Lower lobe of right lung (tissue), 2 donors: ENCODE measurements around the gene CACNA1E. TPM values are rescaled to one million over a fixed set of nuclear protein-coding genes. Genes with fewer than 3 reads are reported as not detected.

Experiments used
- ATAC-seq, 2 donors: fragments of 200-7000 bp; cut with Tn5 transposase; one replicate each; pipeline ENCODE4 v1.9.1; 2020 to 2022; ENCODE audit warnings: mild to moderate bottlenecking in 2 of 2, moderate library complexity in 2 of 2
- DNase-seq: peaks from one replicate; pipeline ENCODE4 v3.0.0-alpha.2; 2020
- H3K27ac ChIP-seq: fragments of 200-600 bp; one replicate; pipeline ENCODE4 v1.8.0; 2022
- H3K27me3 ChIP-seq: fragments of 200-600 bp; one replicate; pipeline ENCODE4 v1.8.0; 2022; ENCODE audit warnings: low read depth
- H3K36me3 ChIP-seq: fragments of 200-600 bp; one replicate; pipeline ENCODE4 v1.8.0; 2022; ENCODE audit warnings: mild to moderate bottlenecking
- H3K4me1 ChIP-seq: fragments of 200-600 bp; one replicate; pipeline ENCODE4 v1.8.0; 2022
- H3K4me3 ChIP-seq: fragments of 200-600 bp; one replicate; pipeline ENCODE4 v1.8.0; 2022; ENCODE audit warnings: mild to moderate bottlenecking
- H3K9me3 ChIP-seq: fragments of 200-600 bp; one replicate; pipeline ENCODE4 v1.8.0; 2022
- intact Hi-C: fragments of 100-400 bp; cut with DNase I; formaldehyde crosslinking; loops from one replicate; pipeline ENCODE4 v1.11.0; 2022
- total RNA-seq: library from RNA; stranded (reverse); fragmentation: NEBNext Ultra II Directional; extraction: Animal tissue kit (Norgen Biotek cat#: 25700); gene quantifications from one replicate; pipeline ENCODE4 v1.2.1, GENCODE V29; 2021
- TF ChIP-seq, protein P1 (sequence below): fragments of 200-600 bp; IDR thresholded peaks from one replicate; pipeline ENCODE4 v1.8.0; 2022; ENCODE audit warnings: antibody characterized with exemption, mild to moderate bottlenecking
- donor health status: DM: no; HTN: yes; CAD: no; lungs with severe emphysema.

The CACNA1E gene
- total RNA-seq, 1 donor from 2014 or later, result 0.27 TPM

- Histone ChIP-seq H3K36me3 (no peaks in the 10 kb centered on the region), H3K27ac (no peak overlapping the region), H3K4me1 (no peaks in the 10 kb centered on the region), H3K9me3 (no peaks in the 10 kb centered on the region), H3K27me3 (no peaks in the 10 kb centered on the region), H3K4me3 (no peak overlapping the region)
- DNase-seq, result no peak
- TF ChIP-seq, protein P1, sequence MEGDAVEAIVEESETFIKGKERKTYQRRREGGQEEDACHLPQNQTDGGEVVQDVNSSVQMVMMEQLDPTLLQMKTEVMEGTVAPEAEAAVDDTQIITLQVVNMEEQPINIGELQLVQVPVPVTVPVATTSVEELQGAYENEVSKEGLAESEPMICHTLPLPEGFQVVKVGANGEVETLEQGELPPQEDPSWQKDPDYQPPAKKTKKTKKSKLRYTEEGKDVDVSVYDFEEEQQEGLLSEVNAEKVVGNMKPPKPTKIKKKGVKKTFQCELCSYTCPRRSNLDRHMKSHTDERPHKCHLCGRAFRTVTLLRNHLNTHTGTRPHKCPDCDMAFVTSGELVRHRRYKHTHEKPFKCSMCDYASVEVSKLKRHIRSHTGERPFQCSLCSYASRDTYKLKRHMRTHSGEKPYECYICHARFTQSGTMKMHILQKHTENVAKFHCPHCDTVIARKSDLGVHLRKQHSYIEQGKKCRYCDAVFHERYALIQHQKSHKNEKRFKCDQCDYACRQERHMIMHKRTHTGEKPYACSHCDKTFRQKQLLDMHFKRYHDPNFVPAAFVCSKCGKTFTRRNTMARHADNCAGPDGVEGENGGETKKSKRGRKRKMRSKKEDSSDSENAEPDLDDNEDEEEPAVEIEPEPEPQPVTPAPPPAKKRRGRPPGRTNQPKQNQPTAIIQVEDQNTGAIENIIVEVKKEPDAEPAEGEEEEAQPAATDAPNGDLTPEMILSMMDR, result no peak
- ATAC-seq, result no peak
- intact Hi-C loops, result no loop called here
Measured at GRCh38 chr1:181607524-181607923, 124.2 kb downstream of the CACNA1E start.

DNA sequence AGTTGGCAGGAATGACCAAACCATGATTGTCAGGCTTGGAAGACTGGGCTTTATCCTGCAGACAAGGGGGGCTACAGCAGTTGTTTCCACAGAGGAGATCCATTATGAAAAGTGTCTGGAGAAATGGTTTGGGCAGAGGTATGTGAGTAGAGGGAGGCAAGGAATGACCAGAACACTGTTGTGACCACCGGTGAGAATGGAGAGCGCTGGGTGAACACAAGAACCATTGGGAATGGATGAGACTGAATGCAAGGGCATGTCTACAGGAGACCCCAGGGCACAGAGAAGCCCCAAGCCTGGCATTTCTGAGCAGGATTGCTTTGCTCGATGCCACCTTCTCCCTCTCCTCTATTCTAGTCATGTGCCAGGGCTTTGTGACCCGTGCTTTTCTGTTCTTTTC is 125.1 kb downstream of the CACNA1E start:
- Histone ChIP-seq H3K4me3 (no peak overlapping the region), H3K27ac (no peak overlapping the region), H3K36me3 (no peaks in the 10 kb centered on the region), H3K9me3 (no peaks in the 10 kb centered on the region), H3K27me3 (no peaks in the 10 kb centered on the region), H3K4me1 (no peaks in the 10 kb centered on the region)
- TF ChIP-seq, protein P1, result no peak
- ATAC-seq (no peak), DNase-seq (no peak)
- intact Hi-C loops, result no loop called here

- Histone ChIP-seq H3K27ac (no peak overlapping the region), H3K9me3 (no peaks in the 10 kb centered on the region), H3K36me3 (no peaks in the 10 kb centered on the region), H3K4me1 (no peaks in the 10 kb centered on the region), H3K4me3 (no peak overlapping the region), H3K27me3 (no peaks in the 10 kb centered on the region)
- TF ChIP-seq, protein P1, result no peak
- intact Hi-C loops, result no loop called here
- DNase-seq, result no peak
- no peak for ATAC-seq
Measured at GRCh38 chr1:181608948-181609347, 125.6 kb downstream of the CACNA1E start.

DNA sequence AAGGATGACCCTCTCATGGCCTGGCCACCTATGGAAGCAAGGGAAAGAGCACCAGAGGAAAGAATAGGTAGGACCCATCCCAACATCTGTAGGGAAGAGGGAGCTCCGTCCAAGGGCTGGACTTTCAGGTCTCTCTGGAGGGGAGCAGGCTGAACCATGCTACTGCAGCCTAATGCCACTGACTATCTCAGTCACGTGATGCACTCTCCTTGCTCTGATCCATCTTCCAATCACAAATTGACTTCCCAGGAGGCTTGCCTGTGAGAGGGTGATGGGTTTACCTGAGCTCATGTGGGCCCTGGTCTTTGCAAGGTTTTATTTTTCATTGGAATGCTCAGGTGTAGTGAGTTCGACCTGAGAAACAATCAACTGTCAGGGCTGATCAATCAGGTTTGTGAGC is 128.8 kb downstream of the CACNA1E start:
- Histone ChIP-seq H3K4me1 (no peaks in the 10 kb centered on the region), H3K9me3 (no peaks in the 10 kb centered on the region), H3K36me3 (no peaks in the 10 kb centered on the region), H3K4me3 (no peak overlapping the region), H3K27me3 (no peaks in the 10 kb centered on the region), H3K27ac (no peak overlapping the region)
- no peak for ATAC-seq
- TF ChIP-seq, protein P1, result no peak
- intact Hi-C loops, result no loop called here
- no peak for DNase-seq

DNA sequence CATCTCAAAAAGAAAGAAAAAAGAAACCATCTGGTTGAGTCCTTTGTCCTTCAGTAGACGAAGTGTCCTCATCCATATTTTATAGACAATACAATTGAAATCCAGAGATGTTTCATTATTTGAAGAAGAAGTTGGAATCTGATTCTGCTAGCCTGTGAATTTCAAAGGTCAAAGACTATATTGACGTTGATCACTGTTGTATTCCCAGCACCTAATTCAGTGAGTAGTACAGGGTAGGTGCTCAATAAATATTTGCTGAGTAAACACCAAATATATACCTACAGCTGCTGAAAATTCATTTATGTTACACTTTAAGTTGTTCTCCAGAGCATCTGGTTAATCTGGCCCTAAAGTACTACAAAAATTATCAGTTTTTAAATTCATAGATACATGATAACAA is 135.2 kb downstream of the CACNA1E start:
- DNase-seq, result no peak
- no peak overlapping the region for H3K4me3 ChIP-seq
- H3K4me1 ChIP-seq, result no peaks in the 10 kb centered on the region
- intact Hi-C loops, result no loop called here
- no peak for ATAC-seq
- TF ChIP-seq, protein P1, result no peak
- no peaks in the 10 kb centered on the region for H3K36me3 ChIP-seq
- H3K9me3 ChIP-seq, result no peaks in the 10 kb centered on the region
- no peak overlapping the region for H3K27ac ChIP-seq
- H3K27me3 ChIP-seq, result no peaks in the 10 kb centered on the region

GRCh38 chr1:181620183-181620582 is 136.9 kb downstream of the CACNA1E start:
- H3K27ac ChIP-seq, result no peak overlapping the region
- H3K4me1 ChIP-seq, result no peaks in the 10 kb centered on the region
- H3K27me3 ChIP-seq, result no peaks in the 10 kb centered on the region
- no peak overlapping the region for H3K4me3 ChIP-seq
- H3K9me3 ChIP-seq, result no peaks in the 10 kb centered on the region
- TF ChIP-seq, protein P1, result no peak
- no peaks in the 10 kb centered on the region for H3K36me3 ChIP-seq
- DNase-seq (no peak), ATAC-seq (no peak)
- intact Hi-C loops, result no loop called here
